ENCODE results near the gene MRPS24. TPM values are rescaled to one million over a fixed set of nuclear protein-coding genes. Genes with fewer than 3 reads are reported as not detected.

Gene MRPS24
- polyA plus RNA-seq, 1 donor (not counting 4 experiments of a cell fraction or from before 2014, with no cell fraction given) = 104 TPM

- peak; percentile 61 for DNase-seq (ENCODE audit: low read depth, low spot score)
- H2AFZ ChIP-seq (ENCODE audit: control insufficient read depth, low read length) = peak overlapping the region; percentile 70
- peak overlapping the region; percentile 92 for H3K9ac ChIP-seq (ENCODE audit: control insufficient read depth, extremely low read depth, insufficient read depth, low read length)
- H4K20me1 ChIP-seq (ENCODE audit: control insufficient read depth, extremely low read depth, insufficient read depth, low read length) = no peaks in the 10 kb centered on the region
- peak overlapping the region; percentile 97 for H3K27ac ChIP-seq (ENCODE audit: control insufficient read depth, insufficient read depth, low read length)
- peaks cover 10 to 12% of the 10 kb centered on the region in 2 experiments for H3K36me3 ChIP-seq (ENCODE audit: control insufficient read depth in 2 of 2, extremely low read depth in 1 of 2, insufficient read depth in 2 of 2, low read length in 2 of 2)
- no peaks in the 10 kb centered on the region for H3K9me1 ChIP-seq (ENCODE audit: control insufficient read depth, extremely low read depth, insufficient read depth, low read length)
- FAIRE-seq = no peak
- peaks cover 8% of the 10 kb centered on the region for H3K79me2 ChIP-seq (ENCODE audit: control insufficient read depth, insufficient read depth, low read length)
- H3K4me2 ChIP-seq (ENCODE audit: control insufficient read depth, extremely low read depth, insufficient read depth, low read depth, low read length) = peak overlapping the region; percentile 88
- H3K4me3 ChIP-seq (ENCODE audit: control insufficient read depth in 2 of 3, extremely low read depth in 1 of 3, insufficient read depth in 2 of 3, low read depth in 1 of 3, low read length in 3 of 3) = peak overlapping the region; percentile 67 to 76 (median 72)
- TF ChIP-seq EZH2 (IDR thresholded peaks at IDR 0.05; ENCODE audit: low read length) (no peak), CTCF (optimal IDR thresholded peaks at IDR 0.05 in 1 of 3, IDR thresholded peaks at IDR 0.05 in 1 of 3, conservative IDR thresholded peaks at IDR 0.05 in 1 of 3; ENCODE audit: extremely low read depth in 1 of 3, insufficient read depth in 2 of 3, low read length in 3 of 3) (no peak)
- H3K4me1 ChIP-seq (ENCODE audit: control insufficient read depth, extremely low read depth, insufficient read depth, low read length) = peaks cover 40% of the 10 kb centered on the region
- H3K9me3 ChIP-seq (ENCODE audit: control insufficient read depth, low read depth, low read length) = peaks cover 4% of the 10 kb centered on the region
- dilution Hi-C loops (cut with MboI; ENCODE audit: extremely low pct_ligation_motif_present, low sequenced_read_pairs) = no loop called here
- no peaks in the 10 kb centered on the region for H3K27me3 ChIP-seq (ENCODE audit: control insufficient read depth, extremely low read depth, insufficient read depth, low read length)
Observed at GRCh38 chr7:43869867-43870240, 537 bp upstream of the MRPS24 start.

- Histone ChIP-seq H3K9me3 (ENCODE audit: control insufficient read depth, low read depth, low read length) (peaks cover 4% of the 10 kb centered on the region), H4K20me1 (ENCODE audit: control insufficient read depth, extremely low read depth, insufficient read depth, low read length) (no peaks in the 10 kb centered on the region), H3K79me2 (ENCODE audit: control insufficient read depth, insufficient read depth, low read length) (peaks cover 8% of the 10 kb centered on the region), H3K27ac (ENCODE audit: control insufficient read depth, insufficient read depth, low read length) (peak overlapping the region; percentile 73), H3K9me1 (ENCODE audit: control insufficient read depth, extremely low read depth, insufficient read depth, low read length) (no peaks in the 10 kb centered on the region), H3K36me3 (ENCODE audit: control insufficient read depth in 2 of 2, extremely low read depth in 1 of 2, insufficient read depth in 2 of 2, low read length in 2 of 2) (peaks cover 8 to 9% of the 10 kb centered on the region in 2 experiments), H3K4me2 (ENCODE audit: control insufficient read depth, extremely low read depth, insufficient read depth, low read depth, low read length) (peak overlapping the region; percentile 98), H3K9ac (ENCODE audit: control insufficient read depth, extremely low read depth, insufficient read depth, low read length) (peak overlapping the region; percentile 92), H3K27me3 (ENCODE audit: control insufficient read depth, extremely low read depth, insufficient read depth, low read length) (no peaks in the 10 kb centered on the region), H2AFZ (ENCODE audit: control insufficient read depth, low read length) (peak overlapping the region; percentile 65), H3K4me3 (ENCODE audit: control insufficient read depth in 2 of 3, extremely low read depth in 1 of 3, insufficient read depth in 2 of 3, low read depth in 1 of 3, low read length in 3 of 3) (peak overlapping the region; percentile 67 to 84 (median 76)), H3K4me1 (ENCODE audit: control insufficient read depth, extremely low read depth, insufficient read depth, low read length) (peaks cover 38% of the 10 kb centered on the region)
- DNase-seq (ENCODE audit: low read depth, low spot score) = no peak
- dilution Hi-C loops (cut with MboI; ENCODE audit: extremely low pct_ligation_motif_present, low sequenced_read_pairs) = no loop called here
- FAIRE-seq = no peak
- TF ChIP-seq CTCF (optimal IDR thresholded peaks at IDR 0.05 in 1 of 3, IDR thresholded peaks at IDR 0.05 in 1 of 3, conservative IDR thresholded peaks at IDR 0.05 in 1 of 3; ENCODE audit: extremely low read depth in 1 of 3, insufficient read depth in 2 of 3, low read length in 3 of 3) = no peak
- no peak for TF ChIP-seq EZH2 (IDR thresholded peaks at IDR 0.05; ENCODE audit: low read length)
Observed at GRCh38 chr7:43868681-43869005, 674 bp downstream of the MRPS24 start.
